Rectal smooth muscle tissue (tissue), 1 donor: ENCODE data around the gene DSTYK.

Source experiments
- H3K27ac ChIP-seq: one replicate; pipeline ENCODE4 v1.7.0; 2013; ENCODE audit warnings: low read depth, low read length, inconsistent platforms
- H3K27me3 ChIP-seq: one replicate; pipeline ENCODE4 v1.7.0; 2013; ENCODE audit warnings: low read length; ENCODE audit not compliant: control insufficient read depth, insufficient read depth
- H3K36me3 ChIP-seq: one replicate; pipeline ENCODE4 v1.7.0; 2013; ENCODE audit warnings: low read length; ENCODE audit not compliant: control insufficient read depth, insufficient read depth
- H3K4me1 ChIP-seq: one replicate; pipeline ENCODE4 v1.7.0; 2013; ENCODE audit warnings: low read length; ENCODE audit not compliant: control insufficient read depth, insufficient read depth
- H3K4me3 ChIP-seq: one replicate; pipeline ENCODE4 v1.7.0; 2013; ENCODE audit warnings: low read length
- H3K9ac ChIP-seq: one replicate; pipeline ENCODE4 v1.7.0; 2013; ENCODE audit warnings: low read length

DSTYK gene

DNA sequence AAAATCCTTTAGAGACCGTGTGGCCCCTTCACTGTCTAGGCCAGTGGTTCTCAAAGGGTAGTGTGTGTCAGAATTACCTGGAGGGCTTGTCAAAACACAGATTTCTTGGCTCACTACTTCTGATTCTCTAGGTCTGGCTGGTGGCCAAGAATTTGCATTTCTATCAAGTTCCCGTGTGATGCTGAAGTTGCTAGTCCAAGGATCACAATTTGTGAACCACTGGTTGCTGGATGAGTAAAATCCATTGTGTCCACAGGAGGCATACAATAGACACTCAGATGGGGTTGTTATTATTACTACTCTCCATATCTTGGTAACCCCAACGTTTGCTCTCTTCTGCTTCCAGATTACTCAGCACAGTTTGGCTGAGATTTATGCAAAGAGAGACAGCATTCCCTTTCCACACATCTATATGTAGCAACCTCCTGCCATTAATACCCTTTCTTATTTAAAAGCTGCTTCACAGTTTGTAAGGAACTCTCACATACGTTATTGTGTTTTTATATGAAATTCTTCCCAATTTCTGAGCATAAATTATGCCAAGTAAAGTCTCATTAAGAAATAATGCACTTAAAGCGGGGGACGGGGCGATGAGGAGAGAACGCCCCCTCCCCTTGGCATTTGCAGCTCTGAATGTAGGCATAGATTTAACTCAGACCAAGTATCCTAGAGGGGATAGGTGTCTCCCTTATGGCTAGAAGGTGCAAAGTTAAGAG is 15.5 kb upstream of the DSTYK start:
- Histone ChIP-seq H3K36me3 (no peaks in the 10 kb centered on the region), H3K4me1 (peaks cover 6% of the 10 kb centered on the region), H3K9ac (no peak overlapping the region), H3K4me3 (peak overlapping the region; percentile 71), H3K27me3 (no peaks in the 10 kb centered on the region), H3K27ac (peak overlapping the region; percentile 20)

DNA sequence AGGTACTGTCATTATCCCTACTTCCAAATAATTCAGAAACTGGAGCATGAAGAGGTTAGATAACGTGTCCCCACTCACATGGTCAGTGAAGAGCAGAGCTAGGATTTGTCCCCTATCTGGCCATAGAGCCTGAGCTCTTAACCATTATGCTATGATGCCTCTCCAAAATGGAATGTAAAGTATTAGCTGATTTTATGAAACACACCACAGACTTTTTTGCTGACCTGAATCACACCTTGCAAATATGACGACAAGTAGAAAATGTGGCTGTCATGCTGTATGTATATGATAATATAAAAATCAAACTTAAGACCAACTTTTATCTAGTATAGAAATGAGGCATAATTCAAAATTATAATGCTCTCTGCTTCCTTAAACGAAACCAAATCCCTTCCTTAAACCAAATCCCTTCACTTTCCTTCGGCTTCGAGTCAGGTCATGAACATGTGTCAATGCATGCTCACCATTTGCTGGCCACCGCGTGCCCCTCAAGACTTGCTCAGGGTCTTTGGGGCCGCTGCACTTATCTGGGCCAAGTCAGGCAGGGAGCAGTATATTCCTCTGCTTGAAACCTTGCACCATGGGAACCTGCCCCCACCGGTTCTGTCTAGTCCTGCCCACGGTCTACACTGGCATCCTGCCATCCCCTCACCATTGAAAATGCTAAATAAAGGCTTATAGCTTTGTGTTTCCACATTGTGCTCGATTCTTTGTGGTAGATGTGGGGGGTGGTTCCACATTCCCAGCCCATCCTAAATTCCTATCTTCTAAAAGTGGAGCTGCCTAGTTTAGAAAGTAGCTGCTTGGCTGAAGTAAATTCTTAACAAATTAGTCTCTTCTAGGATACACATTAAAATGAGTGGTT is 14.6 kb upstream of the DSTYK start:
- Histone ChIP-seq H3K9ac (no peak overlapping the region), H3K36me3 (no peaks in the 10 kb centered on the region), H3K4me1 (peaks cover 6% of the 10 kb centered on the region), H3K27me3 (no peaks in the 10 kb centered on the region), H3K27ac (no peak overlapping the region), H3K4me3 (no peak overlapping the region)

DNA sequence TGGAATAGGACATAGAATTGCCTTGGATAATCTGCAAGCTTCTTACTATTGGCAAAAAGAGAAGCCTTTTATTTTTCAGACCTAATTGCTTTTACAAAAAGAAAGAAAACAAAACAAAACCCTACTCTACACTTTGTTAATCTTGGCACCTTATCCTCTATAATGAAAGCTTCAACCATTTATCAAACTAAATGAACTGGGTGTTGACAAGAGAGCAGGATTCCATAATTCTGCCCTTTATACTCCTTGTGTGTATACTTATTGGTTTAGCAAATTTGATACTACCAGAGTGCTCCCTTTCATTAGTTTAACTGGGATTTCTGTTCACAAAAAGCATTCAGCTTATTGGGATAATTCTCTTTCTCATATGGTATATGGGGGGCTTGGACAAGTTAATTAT is 13.2 kb upstream of the DSTYK start:
- peaks cover 6% of the 10 kb centered on the region for H3K4me1 ChIP-seq
- H3K9ac ChIP-seq, result no peak overlapping the region
- no peaks in the 10 kb centered on the region for H3K27me3 ChIP-seq
- no peaks in the 10 kb centered on the region for H3K36me3 ChIP-seq
- H3K27ac ChIP-seq, result no peak overlapping the region
- H3K4me3 ChIP-seq, result no peak overlapping the region

DNA sequence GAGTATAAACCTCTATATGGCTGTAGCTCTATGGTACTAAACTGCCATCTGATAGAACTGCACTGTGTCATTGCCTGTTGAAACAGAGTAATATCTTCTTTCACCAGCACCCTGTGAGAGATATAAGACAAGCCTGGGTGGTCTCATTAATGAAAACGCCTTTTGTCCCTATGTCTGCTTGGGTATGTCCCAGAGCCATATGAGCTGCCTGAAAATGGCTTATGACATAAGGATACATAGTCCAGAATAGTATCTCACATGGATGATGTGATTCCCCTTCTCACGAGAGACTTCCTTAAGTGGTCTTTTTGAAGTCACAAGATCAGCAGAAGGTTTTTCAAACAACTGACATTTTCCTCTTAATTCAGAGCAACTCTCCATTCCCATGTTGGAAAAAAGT is 8.9 kb upstream of the DSTYK start:
- no peaks in the 10 kb centered on the region for H3K36me3 ChIP-seq
- H3K27me3 ChIP-seq, result no peaks in the 10 kb centered on the region
- no peak overlapping the region for H3K27ac ChIP-seq
- H3K4me1 ChIP-seq, result no peaks in the 10 kb centered on the region
- no peak overlapping the region for H3K9ac ChIP-seq
- no peak overlapping the region for H3K4me3 ChIP-seq

DNA sequence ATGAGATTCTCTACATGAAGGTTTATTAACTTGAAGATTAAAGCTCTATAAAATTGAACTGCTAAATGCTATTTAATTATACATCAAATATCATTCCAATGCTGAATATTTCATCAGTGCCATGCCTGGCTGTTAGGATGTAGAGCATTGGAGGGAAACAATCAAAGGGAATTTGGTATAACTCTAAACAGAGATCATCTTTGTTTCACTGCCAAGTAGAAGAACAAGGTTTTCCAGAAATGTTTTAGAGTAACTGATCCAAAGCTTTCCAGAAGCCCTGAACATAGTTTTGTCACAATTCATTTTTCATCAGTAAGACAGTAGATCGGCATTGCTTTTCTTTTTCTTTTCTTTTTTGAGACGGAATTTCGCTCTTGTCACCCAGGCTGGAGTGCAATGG is 5.9 kb upstream of the DSTYK start:
- no peak overlapping the region for H3K9ac ChIP-seq
- H3K4me1 ChIP-seq, result no peaks in the 10 kb centered on the region
- H3K36me3 ChIP-seq, result no peaks in the 10 kb centered on the region
- no peak overlapping the region for H3K27ac ChIP-seq
- H3K4me3 ChIP-seq, result no peak overlapping the region
- no peaks in the 10 kb centered on the region for H3K27me3 ChIP-seq

DNA sequence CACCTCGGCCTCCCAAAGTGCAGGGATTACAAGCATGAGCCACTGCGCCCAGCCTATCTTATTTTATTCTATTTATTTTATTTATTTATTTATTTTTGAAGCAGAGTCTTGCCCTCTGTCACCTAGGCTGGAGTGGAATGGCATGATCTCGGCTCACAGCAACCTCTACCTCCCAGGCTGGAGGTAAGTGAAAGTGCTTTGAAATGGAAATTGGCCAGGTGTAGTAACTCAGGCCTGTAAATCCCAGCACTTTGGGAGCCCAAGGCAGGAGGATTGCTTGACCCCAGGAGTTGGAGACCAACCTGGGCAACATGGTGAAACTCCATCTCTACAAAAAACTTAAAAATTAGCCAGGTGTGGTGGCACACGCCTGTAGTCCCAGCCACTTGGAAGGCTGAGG is 5.1 kb upstream of the DSTYK start:
- Histone ChIP-seq H3K27ac (no peak overlapping the region), H3K9ac (no peak overlapping the region), H3K4me1 (no peaks in the 10 kb centered on the region), H3K36me3 (no peaks in the 10 kb centered on the region), H3K27me3 (no peaks in the 10 kb centered on the region), H3K4me3 (no peak overlapping the region)

DNA sequence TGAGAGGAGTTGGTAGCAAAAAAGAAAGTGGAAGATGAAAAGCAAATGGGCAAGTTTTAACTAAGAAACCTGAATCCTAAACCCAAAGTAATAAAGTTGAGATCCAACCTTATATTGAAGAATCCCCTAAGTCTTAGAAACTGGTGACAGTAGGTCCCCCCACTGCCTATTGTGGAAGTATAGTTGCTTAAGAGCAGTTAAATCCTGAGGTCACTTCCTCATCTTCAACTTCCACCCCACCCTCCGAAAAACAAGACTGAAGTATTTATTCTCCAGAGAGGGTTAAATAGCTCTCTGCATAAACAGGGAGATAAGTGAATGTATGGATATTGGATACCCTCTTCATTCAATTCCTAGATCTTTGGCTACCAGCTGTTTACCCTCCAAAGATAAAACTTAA is 3.3 kb upstream of the DSTYK start:
- no peaks in the 10 kb centered on the region for H3K36me3 ChIP-seq
- H3K9ac ChIP-seq, result no peak overlapping the region
- H3K27me3 ChIP-seq, result no peaks in the 10 kb centered on the region
- H3K4me1 ChIP-seq, result no peaks in the 10 kb centered on the region
- no peak overlapping the region for H3K27ac ChIP-seq
- no peak overlapping the region for H3K4me3 ChIP-seq

DNA sequence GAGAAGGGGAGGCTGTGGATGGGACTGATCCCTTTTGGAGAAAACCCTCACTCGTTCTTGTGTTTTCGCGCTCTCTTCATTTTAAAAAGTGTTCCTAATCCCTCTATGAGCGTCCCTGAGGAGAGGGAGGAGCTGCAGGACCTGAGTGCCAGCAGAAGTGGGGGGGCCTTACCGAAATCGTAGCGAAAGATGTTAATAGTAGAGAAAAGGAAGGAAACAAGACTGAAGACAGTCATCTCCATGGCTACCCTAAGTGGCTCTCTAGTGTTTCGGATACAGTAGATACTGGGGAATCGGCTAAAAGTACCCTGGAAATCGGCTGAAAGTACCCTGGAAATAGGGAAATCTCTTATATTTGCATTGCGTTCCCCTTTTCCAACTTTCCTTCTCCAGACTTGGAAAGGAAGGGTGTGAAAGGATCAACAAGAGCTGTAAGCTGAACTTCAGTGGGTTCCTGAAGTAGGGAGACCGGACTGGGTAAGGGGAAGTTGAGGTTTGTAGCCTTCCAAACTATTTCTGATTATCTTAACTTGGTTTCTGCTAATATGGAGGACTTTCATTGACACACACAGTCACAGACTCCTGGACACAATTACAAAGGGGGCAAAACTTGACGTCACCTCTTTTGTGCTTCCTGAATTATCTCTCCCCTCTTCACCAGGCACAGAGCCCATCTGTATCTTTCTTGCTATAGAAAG is 486 bp upstream of the DSTYK start:
- Histone ChIP-seq H3K27ac (peak overlapping the region; percentile 81), H3K4me1 (no peaks in the 10 kb centered on the region), H3K27me3 (no peaks in the 10 kb centered on the region), H3K36me3 (no peaks in the 10 kb centered on the region), H3K4me3 (peak overlapping the region; percentile 89), H3K9ac (no peak overlapping the region)

DNA sequence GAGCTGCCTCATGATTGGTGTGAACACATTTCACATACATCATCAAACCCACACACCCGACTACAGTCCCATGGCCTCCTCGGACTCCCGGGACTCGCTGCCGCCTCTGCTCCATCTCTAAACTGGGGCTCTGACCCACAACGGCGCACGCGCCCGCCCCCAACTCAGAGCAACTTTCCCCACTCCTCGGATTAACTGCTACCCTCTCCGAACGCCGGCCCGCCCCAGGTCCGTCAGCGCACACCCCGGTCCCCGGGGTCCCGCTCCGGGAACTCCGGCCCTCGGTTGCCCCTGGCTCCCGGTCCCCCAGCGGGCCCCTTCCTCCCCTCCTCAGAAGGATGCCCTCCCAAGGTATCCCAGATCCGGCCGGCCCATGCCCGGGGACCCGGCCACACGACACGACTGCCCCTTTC is 740 bp downstream of the DSTYK start:
- peak overlapping the region; percentile 54 for H3K9ac ChIP-seq
- no peaks in the 10 kb centered on the region for H3K27me3 ChIP-seq
- H3K4me3 ChIP-seq, result peak overlapping the region; percentile 89
- H3K36me3 ChIP-seq, result no peaks in the 10 kb centered on the region
- H3K27ac ChIP-seq, result peak overlapping the region; percentile 81
- H3K4me1 ChIP-seq, result no peaks in the 10 kb centered on the region

DNA sequence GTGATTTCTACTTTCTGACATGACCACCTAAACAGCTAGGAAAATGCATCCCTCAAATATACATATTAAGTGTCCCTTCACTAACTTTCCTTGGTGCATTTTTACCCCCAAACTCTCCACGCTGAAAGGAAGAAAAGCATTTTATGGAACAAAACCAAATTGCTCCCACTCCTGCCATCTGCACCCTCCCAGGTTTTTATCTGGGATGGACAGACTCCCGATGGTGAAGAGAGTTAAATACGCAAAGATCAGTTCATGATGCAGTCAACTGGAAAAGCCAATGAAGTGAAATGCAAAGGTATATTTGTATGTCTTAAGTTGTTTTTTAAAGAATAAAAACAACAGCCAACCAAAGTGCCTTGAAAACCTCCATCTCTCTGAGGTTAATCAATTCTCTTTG is 2.7 kb downstream of the DSTYK start:
- no peaks in the 10 kb centered on the region for H3K4me1 ChIP-seq

DNA sequence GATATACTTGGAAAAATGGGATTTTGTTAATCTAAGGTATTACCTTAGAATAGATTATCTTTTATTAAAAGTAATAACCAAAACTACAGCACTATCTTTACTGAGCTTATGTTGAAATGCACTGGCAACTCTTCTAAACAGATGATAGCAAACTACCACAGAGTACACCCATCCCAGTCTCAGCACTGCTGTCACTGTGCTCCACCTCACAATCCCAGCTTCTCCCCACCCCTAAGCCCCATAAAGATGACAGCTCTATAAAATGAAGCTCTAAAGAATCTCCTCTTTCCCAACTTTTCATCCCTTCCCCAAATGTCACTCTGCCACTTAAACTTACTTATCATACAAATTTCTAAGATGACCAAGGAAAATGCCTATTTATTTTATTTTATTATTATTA is 6.4 kb downstream of the DSTYK start:
- no peak overlapping the region for H3K9ac ChIP-seq
- no peaks in the 10 kb centered on the region for H3K27me3 ChIP-seq
- no peak overlapping the region for H3K27ac ChIP-seq
- no peaks in the 10 kb centered on the region for H3K36me3 ChIP-seq
- H3K4me1 ChIP-seq, result no peaks in the 10 kb centered on the region
- H3K4me3 ChIP-seq, result no peak overlapping the region

More for the DNA sequence above, 2.7 kb downstream of the DSTYK start:
- H3K27ac ChIP-seq, result no peak overlapping the region
- no peak overlapping the region for H3K9ac ChIP-seq
- H3K36me3 ChIP-seq, result no peaks in the 10 kb centered on the region
- no peaks in the 10 kb centered on the region for H3K27me3 ChIP-seq
- no peak overlapping the region for H3K4me3 ChIP-seq

DNA sequence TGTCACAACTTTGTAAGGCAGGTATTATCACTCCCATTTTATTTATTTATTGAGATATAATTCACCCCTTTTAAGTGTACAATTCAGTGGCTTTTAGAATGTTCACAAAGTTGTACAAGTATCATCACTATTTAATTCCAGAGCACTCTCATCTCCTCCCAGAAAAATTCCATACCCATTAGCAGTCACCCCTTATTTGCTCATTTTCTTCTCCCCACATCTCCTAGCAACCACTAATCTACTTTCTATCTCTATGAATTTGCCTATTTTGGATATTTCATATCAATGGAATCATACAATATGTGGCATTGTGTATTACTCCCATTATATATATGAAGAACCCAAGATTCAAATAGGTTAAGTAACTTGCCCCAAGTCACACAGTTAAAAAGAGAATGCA is 7.0 kb downstream of the DSTYK start:
- no peaks in the 10 kb centered on the region for H3K36me3 ChIP-seq
- H3K27me3 ChIP-seq, result no peaks in the 10 kb centered on the region
- no peaks in the 10 kb centered on the region for H3K4me1 ChIP-seq
- no peak overlapping the region for H3K9ac ChIP-seq
- H3K27ac ChIP-seq, result no peak overlapping the region
- no peak overlapping the region for H3K4me3 ChIP-seq
